GM23338 (cell line): Measurements from ENCODE around the gene PAPOLG. TPM values are rescaled to one million over a fixed set of nuclear protein-coding genes. Genes with fewer than 3 reads are reported as not detected.

ENCODE experiments used
- ZNF331 ChIP-seq: fragments of 250-450 bp; sonication (Bioruptor Pico); IDR thresholded peaks from 2 replicates; pipeline ENCODE4 v1.5.0; 2020; ENCODE audit warnings: low read depth, mild to moderate bottlenecking, moderate library complexity
- polyA plus RNA-seq: library from polyadenylated mRNA; unstranded; fragments of >200 nt; fragmentation: Nextera tagmentation; extraction: Ambion mirVana; gene quantifications from 2 replicates; pipeline ENCODE4 v1.2.1, GENCODE V29; 2016
- small RNA-seq: library from RNA; depleted of rRNA; stranded (forward); fragments of <200 nt; gene quantifications from one replicate; pipeline ENCODE3, GENCODE V24; 2014; ENCODE audit warnings: low replicate concordance
- total RNA-seq: library from RNA; depleted of rRNA; stranded (reverse); fragments of >200 nt; shearing (Covaris generic); gene quantifications from 2 replicates; pipeline ENCODE4 v1.2.3, GENCODE V29; 2014; rRNA removed
- TF ChIP-seq, protein P1 (sequence below): IDR thresholded peaks from one replicate; pipeline ENCODE4 v1.6.1; 2018; ENCODE audit warnings: antibody characterized with exemption; ENCODE audit not compliant: unreplicated experiment

The PAPOLG gene
- total and polyA plus RNA-seq, 2 experiments from 2014 or later, result 13.8 to 31.2 TPM

DNA sequence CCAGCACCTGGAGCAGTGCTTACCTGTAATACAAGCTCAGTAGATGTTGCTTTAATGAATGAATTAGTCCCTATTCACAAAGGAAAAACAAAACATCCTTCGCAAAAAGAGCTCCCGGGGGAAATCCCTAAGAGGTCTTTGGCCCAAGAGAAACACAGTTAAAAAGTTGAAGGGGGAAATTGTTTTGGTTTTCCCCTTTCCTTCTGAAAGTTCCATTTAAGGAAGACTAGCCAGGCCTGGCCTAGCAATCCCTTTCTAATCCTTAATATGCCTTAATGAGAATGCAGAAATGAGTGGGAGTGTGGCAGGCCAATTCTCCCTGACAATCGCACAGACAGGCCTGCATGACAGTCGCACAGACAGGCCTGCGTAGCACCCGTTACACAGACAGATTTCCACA is 91.8 kb downstream of the PAPOLG start (continued):
- TF ChIP-seq, protein P1, sequence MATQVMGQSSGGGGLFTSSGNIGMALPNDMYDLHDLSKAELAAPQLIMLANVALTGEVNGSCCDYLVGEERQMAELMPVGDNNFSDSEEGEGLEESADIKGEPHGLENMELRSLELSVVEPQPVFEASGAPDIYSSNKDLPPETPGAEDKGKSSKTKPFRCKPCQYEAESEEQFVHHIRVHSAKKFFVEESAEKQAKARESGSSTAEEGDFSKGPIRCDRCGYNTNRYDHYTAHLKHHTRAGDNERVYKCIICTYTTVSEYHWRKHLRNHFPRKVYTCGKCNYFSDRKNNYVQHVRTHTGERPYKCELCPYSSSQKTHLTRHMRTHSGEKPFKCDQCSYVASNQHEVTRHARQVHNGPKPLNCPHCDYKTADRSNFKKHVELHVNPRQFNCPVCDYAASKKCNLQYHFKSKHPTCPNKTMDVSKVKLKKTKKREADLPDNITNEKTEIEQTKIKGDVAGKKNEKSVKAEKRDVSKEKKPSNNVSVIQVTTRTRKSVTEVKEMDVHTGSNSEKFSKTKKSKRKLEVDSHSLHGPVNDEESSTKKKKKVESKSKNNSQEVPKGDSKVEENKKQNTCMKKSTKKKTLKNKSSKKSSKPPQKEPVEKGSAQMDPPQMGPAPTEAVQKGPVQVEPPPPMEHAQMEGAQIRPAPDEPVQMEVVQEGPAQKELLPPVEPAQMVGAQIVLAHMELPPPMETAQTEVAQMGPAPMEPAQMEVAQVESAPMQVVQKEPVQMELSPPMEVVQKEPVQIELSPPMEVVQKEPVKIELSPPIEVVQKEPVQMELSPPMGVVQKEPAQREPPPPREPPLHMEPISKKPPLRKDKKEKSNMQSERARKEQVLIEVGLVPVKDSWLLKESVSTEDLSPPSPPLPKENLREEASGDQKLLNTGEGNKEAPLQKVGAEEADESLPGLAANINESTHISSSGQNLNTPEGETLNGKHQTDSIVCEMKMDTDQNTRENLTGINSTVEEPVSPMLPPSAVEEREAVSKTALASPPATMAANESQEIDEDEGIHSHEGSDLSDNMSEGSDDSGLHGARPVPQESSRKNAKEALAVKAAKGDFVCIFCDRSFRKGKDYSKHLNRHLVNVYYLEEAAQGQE, result no peak
- TF ChIP-seq ZNF331, result no peak

Small RNAs within 50 kb of the gene (small RNA-seq; reads per million reads assigned to genes)
- gene RN7SL632P (not detected), gene RNU6-612P (not detected)

Other genes starting within 250 kb of the PAPOLG start
- 49.2 and 57.5 TPM in 2 replicates for gene BCL11A, start 202.6 kb upstream of the PAPOLG start, total RNA-seq
- gene BCL11A, start 202.6 kb upstream of the PAPOLG start, polyA plus RNA-seq, result 72.5 and 77.6 TPM in 2 replicates
- gene REL, start 125.3 kb downstream of the PAPOLG start, total RNA-seq, result 6.1 and 8.0 TPM in 2 replicates
- 3.3 and 4.1 TPM in 2 replicates for gene REL, start 125.3 kb downstream of the PAPOLG start, polyA plus RNA-seq